Loucy (cell line): Measurements from ENCODE around the gene PRSS3.

ENCODE experiments used
- CTCF ChIP-seq: fragments of 200-600 bp; sonication (generic); conservative IDR thresholded peaks from 2 replicates; pipeline ENCODE4 v1.5.1; 2014; ENCODE audit warnings: mild to moderate bottlenecking, antibody characterized with exemption, low read length
- EZH2phosphoT487 ChIP-seq: fragments of 200-600 bp; IDR thresholded peaks from 2 replicates; pipeline ENCODE4 v1.6.1; 2018; ENCODE audit warnings: antibody characterized with exemption, mild to moderate bottlenecking, moderate library complexity, borderline replicate concordance

- TF ChIP-seq CTCF (no peak), EZH2phosphoT487 (no peak)
Observed at GRCh38 chr9:33815781-33816180, 20.4 kb downstream of the PRSS3 start.
